Mammary epithelial cell (primary cell): ENCODE data around the gene ADNP2.

Experiments
- CTCF ChIP-seq, 2 donors: IDR thresholded peaks in 1 of 2; conservative IDR thresholded peaks in 1 of 2; 2 replicates each; pipeline ENCODE4 v1.5.1; 2011 to 2012; ENCODE audit warnings: inconsistent platforms in 2 of 2, low read length in 2 of 2, mild to moderate bottlenecking in 2 of 2, control low read depth in 1 of 2, low read depth in 1 of 2; ENCODE audit not compliant: insufficient read depth in 1 of 2; ENCODE audit errors: extremely low read depth in 1 of 2
- EZH2 ChIP-seq: IDR thresholded peaks from 2 replicates; pipeline ENCODE4 v1.6.1; 2012; ENCODE audit warnings: low read length, inconsistent platforms, borderline replicate concordance

GRCh38 chr18:80166725-80167124 is 57.7 kb downstream of the ADNP2 start:
- TF ChIP-seq CTCF (conservative IDR thresholded peaks at IDR 0.05 in 1 of 2, IDR thresholded peaks at IDR 0.05 in 1 of 2; ENCODE audit: extremely low read depth in 1 of 2, insufficient read depth in 1 of 2, low read depth in 1 of 2, low read length in 2 of 2): no peak
- no peak for TF ChIP-seq EZH2
